OCI-LY1 (cell line): Measurements from ENCODE around the gene CKB.
A peak's percentile ranks its signal among the peaks of the same experiment; 100 is the strongest.

Experiments used
- H2AFZ ChIP-seq: fragments of 200-600 bp; sonication (generic), shearing (Covaris generic); 2 replicates; pipeline ENCODE4 v1.6.0; 2014; ENCODE audit warnings: antibody characterized with exemption, mild to moderate bottlenecking, low read length
- H3F3A ChIP-seq: fragments of 200-600 bp; sonication (generic), shearing (Covaris generic); 2 replicates; pipeline ENCODE4 v1.6.0; 2014; ENCODE audit warnings: mild to moderate bottlenecking, antibody characterized with exemption, low read length, moderate library complexity; ENCODE audit not compliant: insufficient read depth
- H3K27ac ChIP-seq: fragments of 200-600 bp; sonication (generic); 2 replicates; pipeline ENCODE4 v1.5.1; 2014; ENCODE audit warnings: low read length, mixed run types, mild to moderate bottlenecking, low read depth; ENCODE audit not compliant: poor library complexity, severe bottlenecking
- H3K27me3 ChIP-seq: fragments of 200-600 bp; sonication (generic); 2 replicates; pipeline ENCODE4 v1.6.0; 2014; ENCODE audit warnings: antibody characterized with exemption, mild to moderate bottlenecking, low read length, moderate library complexity; ENCODE audit not compliant: insufficient read depth
- H3K36me3 ChIP-seq: fragments of 200-600 bp; sonication (generic); 2 replicates; pipeline ENCODE4 v1.6.1; 2014; ENCODE audit warnings: mild to moderate bottlenecking, antibody characterized with exemption, low read length, moderate library complexity, mixed read lengths; ENCODE audit not compliant: insufficient read depth
- H3K4me1 ChIP-seq: fragments of 200-600 bp; sonication (generic); 2 replicates; pipeline ENCODE4 v1.5.1; 2014; ENCODE audit warnings: mild to moderate bottlenecking, low read length, moderate library complexity; ENCODE audit not compliant: insufficient read depth, severe bottlenecking
- H3K4me2 ChIP-seq: fragments of 200-600 bp; sonication (generic), shearing (Covaris generic); 2 replicates; pipeline ENCODE4 v1.6.1; 2014; ENCODE audit warnings: low read length
- H3K4me3 ChIP-seq: fragments of 200-600 bp; sonication (generic); 2 replicates; pipeline ENCODE4 v1.5.1; 2014; ENCODE audit warnings: low read length, low read depth, mild to moderate bottlenecking, mixed read lengths; ENCODE audit not compliant: poor library complexity, severe bottlenecking
- H3K79me2 ChIP-seq: fragments of 200-600 bp; shearing (Covaris generic); 2 replicates; pipeline ENCODE4 v1.6.1; 2016; ENCODE audit warnings: mixed run types, low read length, mixed read lengths; ENCODE audit not compliant: insufficient read depth
- H3K9ac ChIP-seq: fragments of 200-600 bp; sonication (generic), shearing (Covaris generic); 2 replicates; pipeline ENCODE4 v1.6.1; 2014; ENCODE audit warnings: mild to moderate bottlenecking, low read length, mixed read lengths
- H3K9me2 ChIP-seq: fragments of 200-600 bp; sonication (generic), shearing (Covaris generic); 2 replicates; pipeline ENCODE4 v1.6.1; 2014; ENCODE audit warnings: low read depth, mild to moderate bottlenecking, low read length, mixed read lengths
- H3K9me3 ChIP-seq: fragments of 200-600 bp; shearing (Covaris generic); 2 replicates; pipeline ENCODE4 v1.6.1; 2014; ENCODE audit warnings: low read length, mixed read lengths
- H4K20me1 ChIP-seq: fragments of 200-600 bp; sonication (generic), shearing (Covaris generic); 2 replicates; pipeline ENCODE4 v1.6.0; 2016; ENCODE audit warnings: mild to moderate bottlenecking, low read length; ENCODE audit not compliant: insufficient read depth
- EZH2 ChIP-seq: fragments of 200-600 bp; sonication (generic), shearing (Covaris generic); IDR thresholded peaks from 2 replicates; pipeline ENCODE4 v1.8.0; 2017; ENCODE audit warnings: borderline replicate concordance, mixed run types, mild to moderate bottlenecking, antibody characterized with exemption, low read length, moderate library complexity, mixed read lengths
- TF ChIP-seq, protein P1 (sequence below): fragments of 200-600 bp; sonication (generic), shearing (Covaris generic); IDR thresholded peaks from 2 replicates; pipeline ENCODE4 v1.5.1; 2017; ENCODE audit warnings: mild to moderate bottlenecking, antibody characterized with exemption, low read length, moderate library complexity, mixed read lengths

CKB gene

DNA sequence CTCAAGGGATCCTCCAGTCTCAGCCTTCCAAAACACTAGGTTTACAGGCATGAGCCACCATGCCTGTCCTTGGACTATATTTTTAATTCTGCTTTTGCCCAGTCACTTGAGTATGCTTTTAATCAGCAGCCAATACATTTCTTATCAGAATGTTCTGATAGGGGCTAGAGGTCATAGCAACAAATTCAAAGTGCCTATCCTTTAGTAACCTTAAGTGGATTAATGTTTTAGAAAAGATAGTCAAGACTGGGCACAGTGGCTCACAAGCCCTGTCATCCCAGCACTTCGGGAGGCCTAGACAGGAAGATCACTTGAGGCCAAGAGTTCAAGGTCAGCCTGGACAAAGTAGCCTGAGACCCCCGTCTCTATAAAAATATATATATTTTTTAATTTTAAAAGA lies 37.1 kb downstream of the CKB start:
- Histone ChIP-seq H3F3A (no peaks in the 10 kb centered on the region), H3K36me3 (peaks cover 50% of the 10 kb centered on the region), H3K79me2 (no peaks in the 10 kb centered on the region), H3K4me3 (no peak overlapping the region), H3K4me1 (peaks cover 5% of the 10 kb centered on the region), H3K9me3 (no peaks in the 10 kb centered on the region), H3K27ac (no peak overlapping the region), H3K4me2 (no peak overlapping the region), H3K27me3 (no peaks in the 10 kb centered on the region), H4K20me1 (no peaks in the 10 kb centered on the region), H3K9ac (no peak overlapping the region), H2AFZ (no peak overlapping the region), H3K9me2 (no peaks in the 10 kb centered on the region)
- no peak for TF ChIP-seq EZH2
- TF ChIP-seq, protein P1, sequence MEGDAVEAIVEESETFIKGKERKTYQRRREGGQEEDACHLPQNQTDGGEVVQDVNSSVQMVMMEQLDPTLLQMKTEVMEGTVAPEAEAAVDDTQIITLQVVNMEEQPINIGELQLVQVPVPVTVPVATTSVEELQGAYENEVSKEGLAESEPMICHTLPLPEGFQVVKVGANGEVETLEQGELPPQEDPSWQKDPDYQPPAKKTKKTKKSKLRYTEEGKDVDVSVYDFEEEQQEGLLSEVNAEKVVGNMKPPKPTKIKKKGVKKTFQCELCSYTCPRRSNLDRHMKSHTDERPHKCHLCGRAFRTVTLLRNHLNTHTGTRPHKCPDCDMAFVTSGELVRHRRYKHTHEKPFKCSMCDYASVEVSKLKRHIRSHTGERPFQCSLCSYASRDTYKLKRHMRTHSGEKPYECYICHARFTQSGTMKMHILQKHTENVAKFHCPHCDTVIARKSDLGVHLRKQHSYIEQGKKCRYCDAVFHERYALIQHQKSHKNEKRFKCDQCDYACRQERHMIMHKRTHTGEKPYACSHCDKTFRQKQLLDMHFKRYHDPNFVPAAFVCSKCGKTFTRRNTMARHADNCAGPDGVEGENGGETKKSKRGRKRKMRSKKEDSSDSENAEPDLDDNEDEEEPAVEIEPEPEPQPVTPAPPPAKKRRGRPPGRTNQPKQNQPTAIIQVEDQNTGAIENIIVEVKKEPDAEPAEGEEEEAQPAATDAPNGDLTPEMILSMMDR: no peak

DNA sequence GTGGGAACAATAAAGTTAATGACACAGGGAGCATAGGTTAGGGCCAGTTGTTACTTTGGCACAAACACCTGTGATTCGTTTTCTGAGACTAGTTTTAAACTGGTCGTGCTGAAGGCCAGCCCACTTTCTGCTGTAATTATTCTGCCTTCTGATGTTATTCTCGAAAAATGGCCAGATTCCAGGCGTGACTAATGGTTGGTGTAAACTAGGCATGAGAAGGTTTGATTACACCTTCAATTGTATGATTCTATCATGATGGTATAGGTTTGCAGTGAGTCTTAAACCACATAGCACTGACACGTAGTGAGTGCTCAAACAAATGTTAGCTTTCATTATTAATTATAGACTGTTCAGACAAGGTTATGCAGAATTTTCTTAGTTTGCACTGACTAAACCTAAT lies 39.0 kb downstream of the CKB start:
- no peaks in the 10 kb centered on the region for H4K20me1 ChIP-seq
- peaks cover 57% of the 10 kb centered on the region for H3K36me3 ChIP-seq
- no peak overlapping the region for H2AFZ ChIP-seq
- H3K4me1 ChIP-seq: peaks cover 13% of the 10 kb centered on the region
- no peaks in the 10 kb centered on the region for H3K79me2 ChIP-seq
- no peaks in the 10 kb centered on the region for H3K9me3 ChIP-seq
- no peak overlapping the region for H3K4me2 ChIP-seq
- H3K9ac ChIP-seq: no peak overlapping the region
- no peak overlapping the region for H3K27ac ChIP-seq
- no peak overlapping the region for H3K4me3 ChIP-seq
- H3K9me2 ChIP-seq: no peaks in the 10 kb centered on the region
- TF ChIP-seq, protein P1: no peak
- no peak for TF ChIP-seq EZH2
- no peaks in the 10 kb centered on the region for H3K27me3 ChIP-seq
- no peaks in the 10 kb centered on the region for H3F3A ChIP-seq

DNA sequence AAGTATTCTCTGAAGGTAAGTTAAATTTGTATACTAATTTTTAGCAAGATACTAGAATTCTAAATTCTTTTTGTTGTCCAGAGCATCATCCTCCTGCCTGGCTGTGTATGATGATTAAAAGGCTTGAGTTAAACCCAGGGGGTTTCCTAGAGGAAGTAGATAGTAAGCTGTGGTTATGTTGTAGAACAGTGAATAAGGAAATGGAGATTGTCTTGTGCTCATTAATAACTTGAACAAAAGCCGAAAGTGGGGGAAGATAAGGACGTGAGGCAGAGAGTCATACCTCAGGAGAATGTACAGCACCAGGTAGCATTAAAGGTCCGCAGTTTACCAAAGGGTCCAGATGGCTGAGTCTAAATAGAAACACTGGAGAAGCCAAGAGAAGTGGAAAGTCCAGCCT lies 42.0 kb downstream of the CKB start:
- no peaks in the 10 kb centered on the region for H4K20me1 ChIP-seq
- H3K9me3 ChIP-seq: no peaks in the 10 kb centered on the region
- H2AFZ ChIP-seq: no peak overlapping the region
- TF ChIP-seq, protein P1: no peak
- no peak for TF ChIP-seq EZH2
- no peaks in the 10 kb centered on the region for H3K27me3 ChIP-seq
- H3K27ac ChIP-seq: peak overlapping the region; percentile 8
- peaks cover 20% of the 10 kb centered on the region for H3K4me1 ChIP-seq
- no peak overlapping the region for H3K4me2 ChIP-seq
- no peak overlapping the region for H3K4me3 ChIP-seq
- peaks cover 68% of the 10 kb centered on the region for H3K36me3 ChIP-seq
- H3K9ac ChIP-seq: no peak overlapping the region
- H3K9me2 ChIP-seq: no peaks in the 10 kb centered on the region
- no peaks in the 10 kb centered on the region for H3F3A ChIP-seq
- no peaks in the 10 kb centered on the region for H3K79me2 ChIP-seq
